ENCODE measurements around the gene CTU2.

DNA sequence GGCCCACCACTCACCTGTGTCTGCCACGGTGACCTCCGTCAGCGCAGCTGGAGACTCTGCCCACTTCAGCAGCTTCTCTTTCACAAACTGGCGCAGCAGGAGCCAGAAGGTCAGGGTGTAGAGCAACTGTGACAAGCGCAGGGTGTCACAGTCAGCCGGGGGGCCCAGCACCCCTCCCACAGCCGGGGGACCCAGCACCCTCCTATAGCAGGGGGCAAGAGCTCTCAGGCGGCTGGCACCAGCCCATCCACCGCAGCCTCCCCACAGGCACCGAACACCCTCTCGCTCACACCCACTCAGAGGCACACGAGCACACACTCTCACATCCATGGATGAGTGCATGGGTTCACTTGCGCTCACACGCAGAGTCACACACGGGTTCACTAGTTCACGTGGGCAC, 28.8 kb downstream of the CTU2 start:
- TF ChIP-seq, protein P1, sequence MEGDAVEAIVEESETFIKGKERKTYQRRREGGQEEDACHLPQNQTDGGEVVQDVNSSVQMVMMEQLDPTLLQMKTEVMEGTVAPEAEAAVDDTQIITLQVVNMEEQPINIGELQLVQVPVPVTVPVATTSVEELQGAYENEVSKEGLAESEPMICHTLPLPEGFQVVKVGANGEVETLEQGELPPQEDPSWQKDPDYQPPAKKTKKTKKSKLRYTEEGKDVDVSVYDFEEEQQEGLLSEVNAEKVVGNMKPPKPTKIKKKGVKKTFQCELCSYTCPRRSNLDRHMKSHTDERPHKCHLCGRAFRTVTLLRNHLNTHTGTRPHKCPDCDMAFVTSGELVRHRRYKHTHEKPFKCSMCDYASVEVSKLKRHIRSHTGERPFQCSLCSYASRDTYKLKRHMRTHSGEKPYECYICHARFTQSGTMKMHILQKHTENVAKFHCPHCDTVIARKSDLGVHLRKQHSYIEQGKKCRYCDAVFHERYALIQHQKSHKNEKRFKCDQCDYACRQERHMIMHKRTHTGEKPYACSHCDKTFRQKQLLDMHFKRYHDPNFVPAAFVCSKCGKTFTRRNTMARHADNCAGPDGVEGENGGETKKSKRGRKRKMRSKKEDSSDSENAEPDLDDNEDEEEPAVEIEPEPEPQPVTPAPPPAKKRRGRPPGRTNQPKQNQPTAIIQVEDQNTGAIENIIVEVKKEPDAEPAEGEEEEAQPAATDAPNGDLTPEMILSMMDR (conservative IDR thresholded peaks at IDR 0.05; ENCODE audit: low read depth, low read length), result no peak
- TF ChIP-seq EZH2 (IDR thresholded peaks at IDR 0.05; ENCODE audit: low read length, unreplicated experiment) (no peak), EZH2phosphoT487 (IDR thresholded peaks at IDR 0.05; ENCODE audit: borderline replicate concordance, low read length) (no peak)
